ENCODE data around the gene MROH2A.

DNA sequence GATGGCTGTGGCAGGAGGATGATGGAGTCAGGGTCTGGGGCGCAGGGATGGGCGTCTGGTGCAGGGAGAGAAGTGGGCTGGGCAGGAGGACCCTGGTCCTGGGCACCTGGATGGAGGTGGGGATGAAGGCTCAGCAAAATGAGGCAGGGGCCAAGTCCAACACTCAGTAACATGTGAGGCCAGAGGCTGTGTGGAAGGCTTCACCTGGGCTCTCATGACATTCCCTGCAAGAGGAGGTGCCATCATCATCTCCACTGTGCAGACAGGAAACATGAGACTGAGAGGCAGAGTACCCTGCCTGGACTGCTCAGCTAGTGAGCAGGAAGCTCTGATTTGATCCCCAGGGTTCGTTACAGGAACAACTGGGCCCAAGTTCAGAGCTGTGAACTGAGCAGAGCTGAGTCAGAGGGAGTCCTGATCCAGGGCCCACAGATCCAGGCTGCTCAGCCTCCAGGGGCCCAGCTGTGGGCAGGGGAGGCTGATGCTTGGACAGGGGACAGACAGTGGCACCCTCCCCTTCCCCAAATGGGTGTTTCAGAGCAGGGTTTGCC lies 39.3 kb downstream of the MROH2A start:
- TF ChIP-seq, protein P1, sequence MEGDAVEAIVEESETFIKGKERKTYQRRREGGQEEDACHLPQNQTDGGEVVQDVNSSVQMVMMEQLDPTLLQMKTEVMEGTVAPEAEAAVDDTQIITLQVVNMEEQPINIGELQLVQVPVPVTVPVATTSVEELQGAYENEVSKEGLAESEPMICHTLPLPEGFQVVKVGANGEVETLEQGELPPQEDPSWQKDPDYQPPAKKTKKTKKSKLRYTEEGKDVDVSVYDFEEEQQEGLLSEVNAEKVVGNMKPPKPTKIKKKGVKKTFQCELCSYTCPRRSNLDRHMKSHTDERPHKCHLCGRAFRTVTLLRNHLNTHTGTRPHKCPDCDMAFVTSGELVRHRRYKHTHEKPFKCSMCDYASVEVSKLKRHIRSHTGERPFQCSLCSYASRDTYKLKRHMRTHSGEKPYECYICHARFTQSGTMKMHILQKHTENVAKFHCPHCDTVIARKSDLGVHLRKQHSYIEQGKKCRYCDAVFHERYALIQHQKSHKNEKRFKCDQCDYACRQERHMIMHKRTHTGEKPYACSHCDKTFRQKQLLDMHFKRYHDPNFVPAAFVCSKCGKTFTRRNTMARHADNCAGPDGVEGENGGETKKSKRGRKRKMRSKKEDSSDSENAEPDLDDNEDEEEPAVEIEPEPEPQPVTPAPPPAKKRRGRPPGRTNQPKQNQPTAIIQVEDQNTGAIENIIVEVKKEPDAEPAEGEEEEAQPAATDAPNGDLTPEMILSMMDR (conservative IDR thresholded peaks at IDR 0.05) = no peak
- TF ChIP-seq EZH2 (IDR thresholded peaks at IDR 0.05; ENCODE audit: low read depth) = no peak

All from PC-9 (cell line).